ENCODE data around the gene CGB7.

- TF ChIP-seq, protein P1, sequence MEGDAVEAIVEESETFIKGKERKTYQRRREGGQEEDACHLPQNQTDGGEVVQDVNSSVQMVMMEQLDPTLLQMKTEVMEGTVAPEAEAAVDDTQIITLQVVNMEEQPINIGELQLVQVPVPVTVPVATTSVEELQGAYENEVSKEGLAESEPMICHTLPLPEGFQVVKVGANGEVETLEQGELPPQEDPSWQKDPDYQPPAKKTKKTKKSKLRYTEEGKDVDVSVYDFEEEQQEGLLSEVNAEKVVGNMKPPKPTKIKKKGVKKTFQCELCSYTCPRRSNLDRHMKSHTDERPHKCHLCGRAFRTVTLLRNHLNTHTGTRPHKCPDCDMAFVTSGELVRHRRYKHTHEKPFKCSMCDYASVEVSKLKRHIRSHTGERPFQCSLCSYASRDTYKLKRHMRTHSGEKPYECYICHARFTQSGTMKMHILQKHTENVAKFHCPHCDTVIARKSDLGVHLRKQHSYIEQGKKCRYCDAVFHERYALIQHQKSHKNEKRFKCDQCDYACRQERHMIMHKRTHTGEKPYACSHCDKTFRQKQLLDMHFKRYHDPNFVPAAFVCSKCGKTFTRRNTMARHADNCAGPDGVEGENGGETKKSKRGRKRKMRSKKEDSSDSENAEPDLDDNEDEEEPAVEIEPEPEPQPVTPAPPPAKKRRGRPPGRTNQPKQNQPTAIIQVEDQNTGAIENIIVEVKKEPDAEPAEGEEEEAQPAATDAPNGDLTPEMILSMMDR (IDR thresholded peaks at IDR 0.05), result no peak
- TF ChIP-seq SIN3A (IDR thresholded peaks at IDR 0.05; ENCODE audit: borderline replicate concordance, insufficient read depth, low read depth, low read length), result no peak
- no peak for TF ChIP-seq POLR2AphosphoS5 (IDR thresholded peaks at IDR 0.05; ENCODE audit: low read depth, low read length)
- TF ChIP-seq, protein P2, sequence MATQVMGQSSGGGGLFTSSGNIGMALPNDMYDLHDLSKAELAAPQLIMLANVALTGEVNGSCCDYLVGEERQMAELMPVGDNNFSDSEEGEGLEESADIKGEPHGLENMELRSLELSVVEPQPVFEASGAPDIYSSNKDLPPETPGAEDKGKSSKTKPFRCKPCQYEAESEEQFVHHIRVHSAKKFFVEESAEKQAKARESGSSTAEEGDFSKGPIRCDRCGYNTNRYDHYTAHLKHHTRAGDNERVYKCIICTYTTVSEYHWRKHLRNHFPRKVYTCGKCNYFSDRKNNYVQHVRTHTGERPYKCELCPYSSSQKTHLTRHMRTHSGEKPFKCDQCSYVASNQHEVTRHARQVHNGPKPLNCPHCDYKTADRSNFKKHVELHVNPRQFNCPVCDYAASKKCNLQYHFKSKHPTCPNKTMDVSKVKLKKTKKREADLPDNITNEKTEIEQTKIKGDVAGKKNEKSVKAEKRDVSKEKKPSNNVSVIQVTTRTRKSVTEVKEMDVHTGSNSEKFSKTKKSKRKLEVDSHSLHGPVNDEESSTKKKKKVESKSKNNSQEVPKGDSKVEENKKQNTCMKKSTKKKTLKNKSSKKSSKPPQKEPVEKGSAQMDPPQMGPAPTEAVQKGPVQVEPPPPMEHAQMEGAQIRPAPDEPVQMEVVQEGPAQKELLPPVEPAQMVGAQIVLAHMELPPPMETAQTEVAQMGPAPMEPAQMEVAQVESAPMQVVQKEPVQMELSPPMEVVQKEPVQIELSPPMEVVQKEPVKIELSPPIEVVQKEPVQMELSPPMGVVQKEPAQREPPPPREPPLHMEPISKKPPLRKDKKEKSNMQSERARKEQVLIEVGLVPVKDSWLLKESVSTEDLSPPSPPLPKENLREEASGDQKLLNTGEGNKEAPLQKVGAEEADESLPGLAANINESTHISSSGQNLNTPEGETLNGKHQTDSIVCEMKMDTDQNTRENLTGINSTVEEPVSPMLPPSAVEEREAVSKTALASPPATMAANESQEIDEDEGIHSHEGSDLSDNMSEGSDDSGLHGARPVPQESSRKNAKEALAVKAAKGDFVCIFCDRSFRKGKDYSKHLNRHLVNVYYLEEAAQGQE (IDR thresholded peaks at IDR 0.05; ENCODE audit: insufficient read depth in 1 of 2, low read depth in 2 of 2, low read length in 1 of 2), result no peak
Measured at GRCh38 chr19:49064768-49065611, 7.4 kb upstream of the CGB7 start, which contains the start of gene NTF4.
